H9 (cell line): Measurements from ENCODE around the gene TYK2. TPM values are rescaled to one million over a fixed set of nuclear protein-coding genes. Genes with fewer than 3 reads are reported as not detected.
A peak's percentile ranks its signal among the peaks of the same experiment; 100 is the strongest.

ENCODE experiments used
- DNase-seq: peaks from one replicate; pipeline ENCODE4 v3.0.0-alpha.2; 2017
- H2AFZ ChIP-seq: one replicate; pipeline ENCODE4 v1.6.1; 2013; ENCODE audit warnings: mild to moderate bottlenecking, low read length, control low read depth, moderate library complexity
- H2AK5ac ChIP-seq: 2 replicates; pipeline ENCODE4 v1.6.1; 2013; ENCODE audit warnings: low read length, control low read depth, mixed read lengths; ENCODE audit not compliant: insufficient read length
- H2BK120ac ChIP-seq: one replicate; pipeline ENCODE4 v1.6.1; 2013; ENCODE audit warnings: low read depth, mild to moderate bottlenecking, low read length, control low read depth, inconsistent platforms; ENCODE audit not compliant: poor library complexity, severe bottlenecking
- H2BK12ac ChIP-seq: 2 replicates; pipeline ENCODE4 v1.6.1; 2013; ENCODE audit warnings: low read length, control low read depth, mixed read lengths, low read depth; ENCODE audit not compliant: insufficient read length
- H2BK15ac ChIP-seq: 2 replicates; pipeline ENCODE4 v1.6.1; 2013; ENCODE audit warnings: low read depth, low read length, control low read depth
- H2BK20ac ChIP-seq: one replicate; pipeline ENCODE4 v1.6.1; 2013; ENCODE audit warnings: low read depth, mild to moderate bottlenecking, low read length, control low read depth, inconsistent platforms; ENCODE audit not compliant: poor library complexity, severe bottlenecking
- H2BK5ac ChIP-seq: 2 replicates; pipeline ENCODE4 v1.6.1; 2013; ENCODE audit warnings: low read length, control low read depth, mixed read lengths; ENCODE audit not compliant: insufficient read length
- H3K14ac ChIP-seq: 2 replicates; pipeline ENCODE4 v1.6.1; 2013; ENCODE audit warnings: low read length, control low read depth; ENCODE audit not compliant: insufficient read depth
- H3K18ac ChIP-seq: 2 replicates; pipeline ENCODE4 v1.6.1; 2013; ENCODE audit warnings: low read depth, mild to moderate bottlenecking, mixed read lengths, low read length, control low read depth; ENCODE audit not compliant: insufficient read length
- H3K23ac ChIP-seq: 2 replicates; pipeline ENCODE4 v1.6.1; 2013; ENCODE audit warnings: low read length, control low read depth, mixed read lengths, low read depth; ENCODE audit not compliant: insufficient read length
- H3K23me2 ChIP-seq: 2 replicates; pipeline ENCODE4 v1.6.1; 2013; ENCODE audit warnings: low read depth, mild to moderate bottlenecking, mixed read lengths, low read length, control low read depth; ENCODE audit not compliant: insufficient read length, poor library complexity, severe bottlenecking
- H3K27ac ChIP-seq: 2 replicates; pipeline ENCODE4 v1.5.1; 2013; ENCODE audit warnings: low read length, control low read depth, mixed read lengths, low read depth; ENCODE audit not compliant: insufficient read length
- H3K27me3 ChIP-seq: 2 replicates; pipeline ENCODE4 v1.6.1; 2013; ENCODE audit warnings: low read length, control low read depth, inconsistent platforms; ENCODE audit not compliant: insufficient read depth
- H3K4ac ChIP-seq: 2 replicates; pipeline ENCODE4 v1.6.1; 2013; ENCODE audit warnings: low read depth, mild to moderate bottlenecking, control low read depth, inconsistent platforms, low read length, moderate library complexity
- H3K4me1 ChIP-seq: 2 replicates; pipeline ENCODE4 v1.6.1; 2013; ENCODE audit warnings: low read length, control low read depth, inconsistent platforms; ENCODE audit not compliant: insufficient read depth
- H3K4me2 ChIP-seq: 2 replicates; pipeline ENCODE4 v1.6.1; 2013; ENCODE audit warnings: low read length, control low read depth, mixed read lengths; ENCODE audit not compliant: insufficient read length, insufficient read depth
- H3K56ac ChIP-seq: 2 replicates; pipeline ENCODE4 v1.6.1; 2013; ENCODE audit warnings: low read depth, mild to moderate bottlenecking, mixed read lengths, low read length, control low read depth; ENCODE audit not compliant: insufficient read length
- H3K79me1 ChIP-seq: 2 replicates; pipeline ENCODE4 v1.6.1; 2013; ENCODE audit warnings: low read depth, mild to moderate bottlenecking, moderate library complexity, low read length, control low read depth, inconsistent platforms; ENCODE audit not compliant: insufficient read depth, poor library complexity, severe bottlenecking
- H3K79me2 ChIP-seq: 2 replicates; pipeline ENCODE4 v1.6.1; 2013; ENCODE audit warnings: low read length, control low read depth, inconsistent platforms; ENCODE audit not compliant: insufficient read depth
- H3K9ac ChIP-seq: 2 replicates; pipeline ENCODE4 v1.6.1; 2013; ENCODE audit warnings: low read length, control low read depth, mixed read lengths; ENCODE audit not compliant: insufficient read length; ENCODE audit errors: extremely low read depth
- H3K9me3 ChIP-seq: one replicate; pipeline ENCODE4 v1.6.1; 2013; ENCODE audit warnings: low read depth, low read length, inconsistent platforms; ENCODE audit not compliant: control insufficient read depth
- H3T11ph ChIP-seq: one replicate; pipeline ENCODE4 v1.6.1; 2013; ENCODE audit warnings: mild to moderate bottlenecking, low read length, control low read depth, inconsistent platforms
- H4K20me1 ChIP-seq: one replicate; pipeline ENCODE4 v1.6.1; 2013; ENCODE audit not compliant: control insufficient read depth, insufficient read length, insufficient read depth
- H4K5ac ChIP-seq: 2 replicates; pipeline ENCODE4 v1.6.1; 2013; ENCODE audit warnings: low read depth, mild to moderate bottlenecking, mixed read lengths, low read length, control low read depth; ENCODE audit not compliant: insufficient read length
- H4K8ac ChIP-seq: replicated peaks from 2 replicates; pipeline ENCODE4 v1.6.1; 2013; ENCODE audit warnings: low read length, control low read depth, mixed read lengths, low read depth; ENCODE audit not compliant: insufficient read length
- H4K91ac ChIP-seq: 2 replicates; pipeline ENCODE4 v1.6.1; 2013; ENCODE audit warnings: low read depth, mild to moderate bottlenecking, moderate library complexity, mixed read lengths, low read length, control low read depth; ENCODE audit not compliant: insufficient read length
- H3K27ac Mint-ChIP-seq, 3 experiments: 2 replicates in 2 of 3; 3 replicates in 1 of 3; pipeline ENCODE4 v1.8.0; 2020 to 2021; ENCODE audit warnings: mixed read lengths in 3 of 3, mild to moderate bottlenecking in 1 of 3, moderate library complexity in 1 of 3
- H3K27me3 Mint-ChIP-seq: 2 replicates; pipeline ENCODE4 v1.8.0; 2021; ENCODE audit warnings: low read depth, mild to moderate bottlenecking, moderate library complexity, mixed read lengths
- H3K36me3 Mint-ChIP-seq, 3 experiments: 2 replicates in 2 of 3; 3 replicates in 1 of 3; pipeline ENCODE4 v1.8.0; 2020 to 2021; ENCODE audit warnings: low read depth in 3 of 3, mixed read lengths in 3 of 3; ENCODE audit not compliant: insufficient read depth in 1 of 3
- H3K4me1 Mint-ChIP-seq, 2 experiments: 2 replicates each; pipeline ENCODE4 v1.8.0; 2020; ENCODE audit warnings: mixed read lengths in 2 of 2
- H3K4me3 Mint-ChIP-seq, 2 experiments: 2 replicates in 1 of 2; 3 replicates in 1 of 2; pipeline ENCODE4 v1.8.0; 2020 to 2021; ENCODE audit warnings: mild to moderate bottlenecking in 2 of 2, mixed read lengths in 2 of 2, moderate library complexity in 1 of 2
- H3K9me3 Mint-ChIP-seq, 2 experiments: 2 replicates in 1 of 2; 3 replicates in 1 of 2; pipeline ENCODE4 v1.8.0; 2020; ENCODE audit warnings: mild to moderate bottlenecking in 2 of 2, mixed read lengths in 2 of 2, moderate library complexity in 1 of 2
- CTCF ChIP-seq: fragments of 200-600 bp; sonication (generic); conservative IDR thresholded peaks from 3 replicates; pipeline ENCODE4 v1.8.0; 2021; ENCODE audit warnings: antibody characterized with exemption, mild to moderate bottlenecking
- WGBS: extraction: QIAGEN DNeasy Blood & Tissue Kit; methylation state at CpG from one replicate; pipeline ENCODE4 v1.1.7; 2013; ENCODE audit warnings: missing lambda C conversion rate, low lambda C conversion rate, mixed read lengths; ENCODE audit not compliant: insufficient read length; ENCODE audit errors: extremely low coverage; 5-methylcytosine and 5-hydroxymethylcytosine counted together
- total RNA-seq: library from RNA; stranded (reverse); gene quantifications from 2 replicates; pipeline ENCODE4 v1.2.1, GENCODE V29; 2021

The TYK2 gene
- total RNA-seq, 1 experiment from 2014 or later, result 61.4 TPM

DNA sequence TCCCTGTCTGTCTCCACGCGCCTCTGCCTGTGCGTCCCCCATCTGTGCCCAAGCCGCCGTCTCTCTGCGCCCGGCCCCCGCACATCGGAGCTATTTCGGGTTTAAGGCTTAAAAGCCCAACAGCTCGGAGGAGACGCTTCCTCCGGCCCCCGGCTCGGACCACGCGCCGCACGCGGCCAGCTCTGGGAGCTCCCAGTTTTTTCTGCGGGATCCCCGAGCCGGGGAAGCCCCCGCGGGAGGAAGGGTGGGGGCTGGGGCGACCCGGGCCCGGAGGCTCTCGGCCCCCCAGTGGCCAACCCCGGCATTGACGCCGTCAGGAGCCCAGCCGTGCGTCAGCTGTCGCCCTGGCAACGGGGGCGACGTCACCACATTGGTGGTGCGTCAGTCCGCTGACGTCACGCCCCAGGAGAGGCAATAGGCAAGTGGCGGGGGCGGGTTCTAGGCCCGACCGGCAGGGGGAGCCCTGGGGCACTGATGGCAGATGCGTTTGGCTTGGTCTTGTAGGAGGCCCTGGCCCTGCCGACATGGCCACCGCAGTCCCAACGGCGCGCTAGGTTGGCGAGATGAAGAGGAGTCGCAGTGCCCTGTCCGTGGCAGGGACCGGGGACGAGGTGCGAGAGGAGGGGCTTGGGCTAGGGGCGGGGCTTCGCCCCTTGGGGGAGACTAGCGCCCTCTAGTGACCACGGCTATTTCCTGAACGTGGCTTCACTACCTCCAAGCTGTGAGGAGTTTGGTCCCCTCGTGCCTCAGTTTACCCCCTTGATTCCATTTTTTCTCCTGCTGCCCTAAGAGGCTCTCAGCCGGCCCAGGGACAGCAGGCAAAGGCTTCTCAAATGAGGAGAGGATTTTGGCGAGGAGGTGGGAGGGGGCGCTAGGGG is 36.2 kb upstream of the TYK2 start:
- Mint-ChIP-seq H3K27me3 (peaks cover 81% of the 10 kb centered on the region), H3K4me3 (peak overlapping the region; percentile 65 to 82), H3K4me1 (peaks cover 28 to 38% of the 10 kb centered on the region in 2 experiments), H3K27ac (peak overlapping the region in 1 of 3 experiments; percentile 95; a peak in 2 of 7 replicates), H3K9me3 (peaks cover 2 to 4% of the 10 kb centered on the region in 2 experiments; a peak in 4 of 5 replicates), H3K36me3 (no peaks in the 10 kb centered on the region)
- peak; percentile 93 for DNase-seq
- Histone ChIP-seq H3K79me2 (no peaks in the 10 kb centered on the region), H2BK15ac (no peak overlapping the region), H3K56ac (no peak overlapping the region), H3K14ac (peak overlapping the region; percentile 45; the same call in 1 of the 2 replicates), H3K4me2 (peak overlapping the region; percentile 76), H2AK5ac (no peak overlapping the region), H3K9me3 (no peaks in the 10 kb centered on the region), H3K9ac (no peak overlapping the region), H2BK5ac (no peak overlapping the region), H3K4me1 (peaks cover 2% of the 10 kb centered on the region; the same call in 1 of the 2 replicates), H2BK20ac (no peak overlapping the region), H4K5ac (no peak overlapping the region), H3K23me2 (peaks cover 19% of the 10 kb centered on the region), H3K18ac (peak overlapping the region; percentile 84), H3T11ph (no peak overlapping the region), H2AFZ (no peak overlapping the region), H4K8ac (no peak overlapping the region), H3K27me3 (peaks cover 24% of the 10 kb centered on the region), H4K20me1 (no peaks in the 10 kb centered on the region), H2BK120ac (no peak overlapping the region), H3K23ac (no peak overlapping the region), H2BK12ac (no peak overlapping the region), H3K4ac (no peak overlapping the region), H3K27ac (no peak overlapping the region), H4K91ac (no peak overlapping the region), H3K79me1 (no peaks in the 10 kb centered on the region)
- WGBS, result no CpG with 5 or more reads among the region's 67 CpGs
- peak; percentile 99 for TF ChIP-seq CTCF
